Duodenal mucosa (tissue), 2 donors: ENCODE data around the gene HTRA3.

Source experiments
- H3K27ac ChIP-seq: one replicate; pipeline ENCODE4 v1.7.0; 2013; ENCODE audit warnings: low read depth, low read length
- H3K27me3 ChIP-seq, 2 donors: one replicate each; pipeline ENCODE4 v1.7.0; 2013; ENCODE audit warnings: low read length in 2 of 2, control low read depth in 1 of 2; ENCODE audit not compliant: insufficient read depth in 2 of 2, control insufficient read depth in 1 of 2
- H3K36me3 ChIP-seq, 2 donors: one replicate each; pipeline ENCODE4 v1.7.0; 2013; ENCODE audit warnings: low read length in 2 of 2, control low read depth in 1 of 2; ENCODE audit not compliant: insufficient read depth in 2 of 2, control insufficient read depth in 1 of 2
- H3K4me1 ChIP-seq, 2 donors: one replicate each; pipeline ENCODE4 v1.7.0; 2013; ENCODE audit warnings: low read length in 2 of 2, control low read depth in 1 of 2; ENCODE audit not compliant: insufficient read depth in 2 of 2, control insufficient read depth in 1 of 2
- H3K4me3 ChIP-seq, 2 donors: one replicate each; pipeline ENCODE4 v1.7.0; 2013; ENCODE audit warnings: low read length in 2 of 2, low read depth in 1 of 2
- H3K9ac ChIP-seq, 2 donors: one replicate each; pipeline ENCODE4 v1.7.0; 2013; ENCODE audit warnings: low read length in 2 of 2, low read depth in 1 of 2
- H3K9me3 ChIP-seq, 2 donors: one replicate each; pipeline ENCODE4 v1.7.0; 2013; ENCODE audit warnings: low read length in 2 of 2, control low read depth in 1 of 2; ENCODE audit not compliant: control insufficient read depth in 1 of 2

Gene HTRA3

DNA sequence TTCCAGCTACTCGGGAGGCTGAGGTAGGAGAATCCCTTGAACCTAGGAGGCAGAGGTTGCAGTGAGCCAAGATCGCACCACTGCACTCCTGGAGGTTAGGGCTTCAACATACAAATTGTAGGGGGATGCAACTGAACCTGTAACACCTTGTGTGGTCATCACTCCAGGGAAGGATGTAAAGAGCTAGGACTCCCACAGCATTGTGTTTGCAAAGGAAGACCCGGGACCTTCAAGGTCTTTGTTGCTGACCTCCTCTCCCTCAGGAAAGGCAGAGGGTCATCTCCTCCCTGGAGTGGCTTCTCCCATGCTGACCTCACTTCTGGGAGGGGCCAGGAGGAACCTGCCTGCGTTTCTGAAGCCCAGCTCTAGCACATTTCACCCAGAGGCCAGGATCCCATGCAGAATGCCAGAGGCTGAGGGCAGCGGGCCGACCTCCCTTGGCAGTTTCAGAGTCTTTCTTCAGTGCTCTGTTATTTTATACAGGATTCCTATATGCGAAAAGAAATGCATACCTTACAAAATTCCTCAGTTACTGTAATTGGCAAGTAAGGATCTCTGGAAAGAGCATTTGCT, 80.2 kb downstream of the HTRA3 start:
- Histone ChIP-seq H3K4me1 (no peaks in the 10 kb centered on the region), H3K4me3 (no peak overlapping the region), H3K36me3 (no peaks in the 10 kb centered on the region), H3K27ac (no peak overlapping the region), H3K27me3 (no peaks in the 10 kb centered on the region), H3K9me3 (no peaks in the 10 kb centered on the region), H3K9ac (no peak overlapping the region)

DNA sequence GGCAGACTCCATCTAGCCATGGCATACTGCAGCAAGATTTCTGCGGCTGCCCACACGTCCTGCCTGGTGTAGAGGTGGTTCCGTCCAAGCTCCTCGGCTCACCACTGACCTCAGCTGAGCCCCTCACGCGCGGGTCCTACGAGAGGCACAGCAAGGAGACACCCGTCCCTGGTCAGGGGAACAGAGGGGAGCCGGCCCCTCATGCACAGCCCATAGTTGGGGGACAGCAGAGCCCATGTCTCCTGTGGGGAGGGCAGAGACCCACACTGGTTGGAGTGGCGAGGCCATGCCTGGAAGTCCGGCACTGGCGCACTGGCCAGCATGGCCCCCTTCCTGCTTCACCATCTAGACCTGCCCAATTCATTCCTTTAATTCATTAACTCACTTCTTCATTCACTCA, 80.8 kb downstream of the HTRA3 start:
- no peak overlapping the region for H3K4me3 ChIP-seq
- no peaks in the 10 kb centered on the region for H3K27me3 ChIP-seq
- H3K27ac ChIP-seq, result no peak overlapping the region
- no peaks in the 10 kb centered on the region for H3K36me3 ChIP-seq
- no peaks in the 10 kb centered on the region for H3K9me3 ChIP-seq
- H3K4me1 ChIP-seq, result no peaks in the 10 kb centered on the region
- H3K9ac ChIP-seq, result no peak overlapping the region

DNA sequence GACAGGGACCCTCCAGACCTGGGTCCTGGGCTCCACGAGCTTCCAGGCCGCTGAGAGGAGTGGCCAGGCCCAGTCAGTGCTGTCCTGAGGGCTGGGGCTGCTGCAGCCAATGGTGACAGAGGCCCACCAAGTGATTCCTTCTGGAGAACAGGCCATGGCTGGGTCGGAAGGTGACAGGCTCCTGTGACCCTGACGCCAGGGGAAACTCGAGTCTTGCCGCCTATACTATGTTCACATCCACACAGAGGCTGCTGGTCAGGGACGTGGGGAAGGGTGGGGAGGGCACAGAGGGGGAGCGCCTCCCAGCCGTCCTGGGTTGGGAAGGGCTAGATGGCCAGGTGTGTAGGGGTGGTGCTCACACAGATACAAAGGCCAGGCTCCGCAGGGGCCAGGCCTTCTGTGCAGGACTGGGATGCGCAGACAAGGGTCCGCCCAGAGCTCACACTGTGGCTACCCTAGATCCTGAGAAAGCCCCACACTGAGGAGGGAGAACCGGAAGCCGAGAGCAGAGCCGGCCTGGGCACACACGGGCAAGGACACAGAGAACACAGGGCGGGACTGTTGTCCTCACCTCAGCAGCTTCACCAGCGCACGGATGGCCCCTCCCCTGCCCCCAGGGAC, 81.4 kb downstream of the HTRA3 start:
- no peaks in the 10 kb centered on the region for H3K27me3 ChIP-seq
- no peaks in the 10 kb centered on the region for H3K4me1 ChIP-seq
- H3K9me3 ChIP-seq, result no peaks in the 10 kb centered on the region
- H3K27ac ChIP-seq, result no peak overlapping the region
- H3K9ac ChIP-seq, result no peak overlapping the region
- H3K4me3 ChIP-seq, result no peak overlapping the region
- no peaks in the 10 kb centered on the region for H3K36me3 ChIP-seq

DNA sequence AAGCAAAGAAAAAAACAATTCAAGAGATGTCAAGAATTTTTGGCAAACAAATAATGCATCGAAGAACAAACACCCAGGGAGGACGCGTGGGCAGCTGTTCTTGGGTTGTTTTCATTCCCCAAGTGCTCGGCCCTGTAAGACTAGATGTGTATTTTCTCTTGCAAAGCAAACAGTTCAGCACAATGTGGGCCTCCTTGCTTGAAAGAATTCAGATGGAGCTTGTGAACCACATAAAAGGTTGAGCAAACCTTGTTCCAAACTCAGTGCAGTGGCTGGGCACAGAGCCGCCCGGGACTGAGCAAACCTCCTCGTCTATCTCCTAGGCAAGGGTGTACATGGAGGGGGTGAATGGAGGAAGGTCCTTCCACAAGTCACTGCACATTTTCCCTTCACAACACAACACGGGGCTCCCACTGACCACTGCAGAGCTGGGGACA, 82.4 kb downstream of the HTRA3 start:
- no peak overlapping the region for H3K4me3 ChIP-seq
- H3K36me3 ChIP-seq, result no peaks in the 10 kb centered on the region
- no peak overlapping the region for H3K9ac ChIP-seq
- H3K27ac ChIP-seq, result no peak overlapping the region
- H3K4me1 ChIP-seq, result no peaks in the 10 kb centered on the region
- no peaks in the 10 kb centered on the region for H3K9me3 ChIP-seq
- no peaks in the 10 kb centered on the region for H3K27me3 ChIP-seq

DNA sequence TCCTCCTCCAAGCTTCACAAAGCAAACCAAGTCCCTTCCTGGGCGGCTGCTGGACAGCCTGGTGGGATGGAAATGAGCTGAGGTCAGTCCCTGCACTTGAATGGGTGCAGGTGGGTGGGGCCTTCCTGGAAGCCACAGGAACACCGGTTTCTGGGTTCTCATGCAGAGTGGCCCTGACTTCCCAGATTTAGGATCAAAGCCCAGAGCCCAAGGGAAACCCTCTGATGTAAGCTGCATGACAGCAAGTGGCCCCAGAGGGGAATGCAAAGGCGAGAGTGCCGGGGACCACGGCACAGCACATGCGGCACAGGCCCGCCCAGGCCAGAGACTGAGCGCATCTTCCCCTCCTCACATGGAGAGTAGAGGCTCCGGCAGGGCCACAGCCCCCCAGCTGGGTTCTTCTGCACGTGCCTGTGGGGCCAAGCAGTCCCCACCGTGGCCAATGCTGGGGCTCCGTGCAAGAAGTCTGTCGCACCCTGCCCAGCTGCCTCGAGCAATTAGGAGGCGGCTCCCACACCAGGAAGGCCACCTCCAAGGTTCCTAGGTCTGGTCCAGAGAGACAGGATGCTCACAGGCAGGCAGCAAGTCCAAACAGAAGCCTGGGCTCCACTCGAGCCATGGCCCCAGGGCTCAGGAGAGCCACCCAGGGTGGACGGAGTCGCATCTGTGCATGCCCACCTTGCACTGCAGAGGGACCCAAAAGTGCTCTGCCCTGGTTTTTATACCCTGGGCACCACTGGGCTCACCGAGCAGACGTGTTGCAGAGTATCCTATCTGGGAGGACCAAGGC, 83.0 kb downstream of the HTRA3 start:
- H3K4me3 ChIP-seq, result no peak overlapping the region

DNA sequence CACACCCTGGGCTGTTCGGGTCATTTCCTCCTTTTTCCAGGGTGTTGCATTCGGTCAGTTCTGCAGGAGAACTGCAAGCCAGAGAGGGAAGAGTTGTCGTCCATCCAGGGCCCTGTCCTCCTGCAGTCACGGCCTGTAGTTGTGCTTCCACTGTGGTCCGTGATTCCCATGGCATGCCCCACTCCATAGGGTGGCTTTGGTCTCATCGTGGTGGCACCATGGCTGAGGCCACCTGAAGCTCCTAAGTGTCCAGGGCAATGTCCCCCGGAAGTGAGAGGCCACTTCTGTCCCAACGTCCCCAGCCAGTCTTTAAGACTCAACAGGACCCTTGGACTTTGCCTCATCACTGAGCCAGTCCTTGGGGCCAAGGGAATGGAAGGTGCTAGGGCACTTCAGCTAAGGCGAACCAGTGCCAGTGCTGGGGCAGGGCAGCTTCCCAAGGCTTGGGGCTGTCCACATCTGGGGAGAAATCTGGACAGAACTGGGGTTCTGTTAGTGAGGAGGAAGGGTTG, 83.7 kb downstream of the HTRA3 start:
- Histone ChIP-seq H3K4me3 (no peak overlapping the region), H3K36me3 (no peaks in the 10 kb centered on the region), H3K9ac (no peak overlapping the region), H3K27me3 (no peaks in the 10 kb centered on the region), H3K27ac (no peak overlapping the region), H3K4me1 (no peaks in the 10 kb centered on the region), H3K9me3 (no peaks in the 10 kb centered on the region)

More for the DNA sequence above, 83.0 kb downstream of the HTRA3 start:
- Histone ChIP-seq H3K4me1 (no peaks in the 10 kb centered on the region), H3K9ac (no peak overlapping the region), H3K36me3 (no peaks in the 10 kb centered on the region), H3K27ac (no peak overlapping the region), H3K27me3 (no peaks in the 10 kb centered on the region), H3K9me3 (no peaks in the 10 kb centered on the region)

DNA sequence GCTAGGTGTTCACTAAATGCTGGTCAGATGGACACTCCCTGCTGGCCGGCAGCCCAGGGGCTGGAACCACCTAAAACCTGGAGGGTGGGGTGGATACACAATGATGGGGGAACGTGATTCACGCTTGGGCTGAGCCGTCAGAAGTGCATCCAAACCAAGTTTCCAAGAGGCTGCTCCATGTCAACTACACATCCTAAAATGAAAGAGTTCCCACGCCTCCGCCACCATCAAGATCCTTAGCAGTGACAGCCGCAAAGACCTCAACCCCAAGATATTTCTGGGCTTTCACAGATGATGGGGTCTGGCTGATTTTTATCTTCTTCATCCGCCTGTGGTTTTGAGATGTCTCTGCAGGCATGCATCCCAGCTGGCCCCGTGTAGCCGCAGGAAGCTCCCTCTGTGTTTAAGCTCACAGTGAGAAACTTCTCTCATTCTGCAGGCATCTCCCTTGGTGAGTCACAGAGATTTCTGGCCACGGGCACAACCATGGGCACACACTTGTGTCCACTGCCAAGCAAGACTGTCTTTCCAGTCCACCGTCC, 84.4 kb downstream of the HTRA3 start:
- H3K27ac ChIP-seq, result no peak overlapping the region
- no peaks in the 10 kb centered on the region for H3K4me1 ChIP-seq
- H3K9ac ChIP-seq, result no peak overlapping the region
- no peaks in the 10 kb centered on the region for H3K27me3 ChIP-seq
- H3K4me3 ChIP-seq, result no peak overlapping the region
- no peaks in the 10 kb centered on the region for H3K9me3 ChIP-seq
- H3K36me3 ChIP-seq, result no peaks in the 10 kb centered on the region

DNA sequence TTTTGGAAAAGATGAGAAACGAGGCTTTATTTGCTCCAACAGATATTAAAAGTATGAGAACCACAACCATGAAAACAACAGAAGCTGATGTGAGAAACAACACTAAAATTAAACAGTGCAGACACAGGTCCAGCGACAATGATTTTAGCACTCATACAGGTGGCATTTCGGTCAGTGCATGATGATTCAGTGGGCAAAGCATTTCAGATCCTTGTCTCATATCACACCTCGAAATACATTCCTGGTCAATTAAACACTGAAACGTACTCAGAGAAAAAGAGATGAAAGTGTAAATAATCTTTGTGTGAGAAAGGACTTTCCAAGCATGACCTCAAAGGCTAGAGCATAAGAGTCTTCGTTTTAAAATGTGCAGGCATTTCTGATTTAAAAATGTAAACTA, 85.8 kb downstream of the HTRA3 start:
- Histone ChIP-seq H3K27me3 (no peaks in the 10 kb centered on the region), H3K9me3 (no peaks in the 10 kb centered on the region), H3K9ac (no peak overlapping the region), H3K27ac (no peak overlapping the region), H3K4me1 (no peaks in the 10 kb centered on the region), H3K36me3 (no peaks in the 10 kb centered on the region), H3K4me3 (no peak overlapping the region)

DNA sequence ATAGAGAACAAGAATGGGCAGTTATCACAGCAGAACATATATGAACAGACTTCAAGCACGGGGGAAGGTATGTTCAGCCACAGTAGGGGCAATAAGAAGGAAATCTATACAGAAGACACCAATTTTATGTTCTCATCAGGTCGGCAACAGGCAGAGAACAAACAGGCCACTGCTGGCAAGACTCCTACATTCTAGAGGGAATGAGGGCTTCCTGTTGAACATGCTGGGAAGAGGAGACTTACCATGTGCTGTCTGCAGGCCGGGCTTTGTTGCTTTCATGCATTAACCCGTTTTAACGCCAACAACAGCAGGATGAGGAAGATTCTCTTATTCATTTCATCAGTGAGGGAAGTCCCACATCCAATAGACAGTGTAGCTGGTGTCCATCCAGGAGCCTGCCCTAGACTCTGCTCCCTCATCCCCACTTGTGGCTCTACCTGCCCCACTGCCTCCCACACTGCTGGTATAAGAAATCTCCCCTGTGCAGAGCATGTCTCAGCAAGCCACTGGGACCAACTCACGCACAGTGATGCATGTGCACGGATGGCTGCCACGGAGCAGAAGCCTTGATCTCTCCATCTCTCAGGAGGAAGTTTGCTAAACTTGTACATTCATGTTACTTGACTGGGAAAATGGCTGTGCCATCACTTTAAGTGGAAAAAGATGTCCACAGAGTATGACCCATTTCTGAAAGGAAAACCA, 86.5 kb downstream of the HTRA3 start:
- Histone ChIP-seq H3K9ac (no peak overlapping the region), H3K36me3 (no peaks in the 10 kb centered on the region), H3K4me3 (no peak overlapping the region), H3K4me1 (no peaks in the 10 kb centered on the region), H3K27me3 (no peaks in the 10 kb centered on the region), H3K9me3 (no peaks in the 10 kb centered on the region), H3K27ac (no peak overlapping the region)
